Measurements from ENCODE around the gene CCDC92.

CCDC92 gene

GRCh38 chr12:123997908-123998307 lies 25.3 kb upstream of the CCDC92 start:
- TF ChIP-seq MAX (IDR thresholded peaks at IDR 0.05) (no peak), TAF1 (IDR thresholded peaks at IDR 0.05; ENCODE audit: low read depth) (no peak), USF1 (IDR thresholded peaks at IDR 0.05) (no peak), CREB1 (IDR thresholded peaks at IDR 0.05; ENCODE audit: low read depth) (no peak), FOXM1 (IDR thresholded peaks at IDR 0.05; ENCODE audit: borderline replicate concordance, low read depth) (no peak), NFIC (IDR thresholded peaks at IDR 0.05) (no peak)

- TF ChIP-seq CEBPB (IDR thresholded peaks at IDR 0.05) (no peak), NFIC (IDR thresholded peaks at IDR 0.05) (no peak), CREB1 (IDR thresholded peaks at IDR 0.05; ENCODE audit: low read depth) (no peak), TCF12 (IDR thresholded peaks at IDR 0.05; ENCODE audit: low read depth) (no peak), EGR1 (IDR thresholded peaks at IDR 0.05) (no peak), TEAD4 (IDR thresholded peaks at IDR 0.05) (no peak), RAD21 (IDR thresholded peaks at IDR 0.05; ENCODE audit: low read depth) (no peak), FOXM1 (IDR thresholded peaks at IDR 0.05; ENCODE audit: borderline replicate concordance, low read depth) (no peak), USF1 (IDR thresholded peaks at IDR 0.05) (no peak), MAX (IDR thresholded peaks at IDR 0.05) (no peak), REST (IDR thresholded peaks at IDR 0.05; ENCODE audit: low read depth) (no peak), ZBTB7A (IDR thresholded peaks at IDR 0.05; ENCODE audit: low read depth) (no peak), YY1 (IDR thresholded peaks at IDR 0.05; ENCODE audit: low read depth) (no peak), EP300 (IDR thresholded peaks at IDR 0.05; ENCODE audit: borderline replicate concordance) (no peak), TAF1 (IDR thresholded peaks at IDR 0.05; ENCODE audit: low read depth) (no peak)
Measured at GRCh38 chr12:123997033-123997822, 24.6 kb upstream of the CCDC92 start.

- TF ChIP-seq EGR1 (IDR thresholded peaks at IDR 0.05), result no peak
- TF ChIP-seq CEBPB (IDR thresholded peaks at IDR 0.05), result no peak
- no peak for TF ChIP-seq EP300 (IDR thresholded peaks at IDR 0.05; ENCODE audit: borderline replicate concordance)
- no peak for TF ChIP-seq ZBTB7A (IDR thresholded peaks at IDR 0.05; ENCODE audit: low read depth)
- TF ChIP-seq CREB1 (IDR thresholded peaks at IDR 0.05; ENCODE audit: low read depth), result no peak
Measured at GRCh38 chr12:123996581-123996980, 23.9 kb upstream of the CCDC92 start.

GRCh38 chr12:123995023-123995748 lies 22.6 kb upstream of the CCDC92 start:
- TF ChIP-seq TCF12 (IDR thresholded peaks at IDR 0.05; ENCODE audit: low read depth) (no peak), ZBTB7A (IDR thresholded peaks at IDR 0.05; ENCODE audit: low read depth) (no peak), EGR1 (IDR thresholded peaks at IDR 0.05) (no peak), EP300 (IDR thresholded peaks at IDR 0.05; ENCODE audit: borderline replicate concordance) (no peak), NFIC (IDR thresholded peaks at IDR 0.05) (no peak), TEAD4 (IDR thresholded peaks at IDR 0.05) (no peak), FOXM1 (IDR thresholded peaks at IDR 0.05; ENCODE audit: borderline replicate concordance, low read depth) (no peak), YY1 (IDR thresholded peaks at IDR 0.05; ENCODE audit: low read depth) (no peak), CEBPB (IDR thresholded peaks at IDR 0.05) (no peak), MAX (IDR thresholded peaks at IDR 0.05) (no peak), TAF1 (IDR thresholded peaks at IDR 0.05; ENCODE audit: low read depth) (no peak), CREB1 (IDR thresholded peaks at IDR 0.05; ENCODE audit: low read depth) (no peak), RAD21 (IDR thresholded peaks at IDR 0.05; ENCODE audit: low read depth) (no peak), REST (IDR thresholded peaks at IDR 0.05; ENCODE audit: low read depth) (no peak), USF1 (IDR thresholded peaks at IDR 0.05) (no peak)
